Measurements from ENCODE around the gene CTNNA3. TPM values are rescaled to one million over a fixed set of nuclear protein-coding genes. Genes with fewer than 3 reads are reported as not detected.

Gene CTNNA3
- polyA plus RNA-seq, 1 experiment = 0.26 TPM

DNA sequence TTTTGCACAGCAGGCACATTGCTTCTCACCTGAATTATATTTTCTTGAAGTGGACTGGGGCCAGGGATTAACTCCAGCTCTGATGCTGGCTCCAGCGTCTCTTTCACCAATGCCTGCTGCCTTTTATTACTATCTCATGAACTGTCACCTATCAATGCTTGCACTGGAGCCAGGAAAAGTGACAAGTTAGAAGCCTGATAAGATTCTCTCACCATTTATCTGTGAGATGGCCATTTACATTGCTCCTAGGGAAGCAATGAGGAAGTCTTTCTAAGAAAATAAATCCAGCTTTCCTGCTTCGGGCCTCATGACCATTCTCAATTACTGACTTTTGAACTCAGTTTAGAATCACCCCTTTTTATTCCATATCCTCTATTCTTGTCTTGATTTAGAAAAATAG is 818.6 kb downstream of the CTNNA3 start:
- POLR2A ChIA-PET = no interaction called here
- Histone ChIP-seq H3K4me3 (ENCODE audit: low read depth, low read length) (no peak overlapping the region), H3K9me3 (ENCODE audit: control insufficient read depth, insufficient read depth, low read length) (no peaks in the 10 kb centered on the region), H3K27me3 (ENCODE audit: control insufficient read depth, insufficient read depth, low read length) (peaks cover 4% of the 10 kb centered on the region), H3K27ac (ENCODE audit: low read depth, low read length) (no peak overlapping the region)
- DNase-seq (ENCODE audit: low read depth, low spot score) = no peak
- CTCF ChIA-PET = no interaction called here
- TF ChIP-seq CTCF (IDR thresholded peaks at IDR 0.05; ENCODE audit: low read depth, low read length) = no peak

DNA sequence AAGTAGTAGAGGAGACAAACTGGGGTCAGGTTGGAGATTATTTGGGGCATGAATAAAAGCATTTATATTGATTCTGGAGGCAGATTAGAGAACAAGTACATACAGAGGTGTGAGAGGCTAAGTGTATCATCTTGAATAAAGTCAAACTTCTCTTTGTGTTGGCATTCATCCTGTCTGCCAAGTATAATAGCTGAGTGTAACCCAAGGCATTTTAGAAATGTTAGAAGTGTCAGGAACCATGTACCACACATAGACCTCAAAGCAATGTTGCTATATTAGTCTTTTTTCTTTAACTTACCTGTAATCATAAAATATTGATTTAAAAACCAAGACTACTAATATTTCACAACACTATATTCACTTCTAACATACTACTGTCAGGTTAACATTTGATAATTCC is 826.4 kb downstream of the CTNNA3 start:
- Histone ChIP-seq H3K4me3 (ENCODE audit: low read depth, low read length) (no peak overlapping the region), H3K9me3 (ENCODE audit: control insufficient read depth, insufficient read depth, low read length) (no peaks in the 10 kb centered on the region), H3K27me3 (ENCODE audit: control insufficient read depth, insufficient read depth, low read length) (no peaks in the 10 kb centered on the region), H3K27ac (ENCODE audit: low read depth, low read length) (no peak overlapping the region)
- TF ChIP-seq CTCF (IDR thresholded peaks at IDR 0.05; ENCODE audit: low read depth, low read length) = no peak
- POLR2A ChIA-PET = no interaction called here
- CTCF ChIA-PET = interaction anchor here (0.6 kb wide), 1 partner anchor 64 kb away, joined by 3 read pairs; no protein-coding TSS in a partner anchor
- no peak for DNase-seq (ENCODE audit: low read depth, low spot score)

DNA sequence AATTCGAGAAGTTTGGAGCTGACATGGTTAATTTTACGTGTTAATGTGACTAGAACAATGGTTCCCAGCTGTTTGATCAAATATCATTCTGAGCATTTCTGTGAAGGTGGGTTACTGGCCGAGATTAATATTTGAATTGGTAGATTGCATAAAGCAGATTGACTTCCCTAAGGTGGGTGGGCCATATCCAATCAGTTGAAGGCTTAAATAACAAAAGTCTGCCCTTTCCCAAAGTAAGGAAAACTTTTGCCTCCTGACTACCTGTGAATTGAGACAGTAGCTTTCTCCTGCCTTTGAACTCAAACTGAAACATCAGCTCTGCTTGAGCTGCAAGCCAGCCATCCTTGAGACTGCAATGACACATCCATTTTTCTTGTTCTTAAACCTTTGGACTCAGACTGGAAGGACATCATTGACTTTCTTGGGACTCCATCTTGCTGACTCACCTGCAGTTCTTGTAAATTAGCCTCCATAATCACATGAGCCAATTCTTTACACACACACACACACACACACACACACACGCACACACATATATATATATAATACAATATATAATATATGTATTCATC is 833.2 kb downstream of the CTNNA3 start:
- no peak for DNase-seq (ENCODE audit: low read depth, low spot score)
- Histone ChIP-seq H3K9me3 (ENCODE audit: control insufficient read depth, insufficient read depth, low read length) (no peaks in the 10 kb centered on the region), H3K27me3 (ENCODE audit: control insufficient read depth, insufficient read depth, low read length) (no peaks in the 10 kb centered on the region), H3K27ac (ENCODE audit: low read depth, low read length) (no peak overlapping the region), H3K4me3 (ENCODE audit: low read depth, low read length) (no peak overlapping the region)
- ChIA-PET CTCF (no interaction called here), POLR2A (no interaction called here)
- TF ChIP-seq CTCF (IDR thresholded peaks at IDR 0.05; ENCODE audit: low read depth, low read length) = no peak

DNA sequence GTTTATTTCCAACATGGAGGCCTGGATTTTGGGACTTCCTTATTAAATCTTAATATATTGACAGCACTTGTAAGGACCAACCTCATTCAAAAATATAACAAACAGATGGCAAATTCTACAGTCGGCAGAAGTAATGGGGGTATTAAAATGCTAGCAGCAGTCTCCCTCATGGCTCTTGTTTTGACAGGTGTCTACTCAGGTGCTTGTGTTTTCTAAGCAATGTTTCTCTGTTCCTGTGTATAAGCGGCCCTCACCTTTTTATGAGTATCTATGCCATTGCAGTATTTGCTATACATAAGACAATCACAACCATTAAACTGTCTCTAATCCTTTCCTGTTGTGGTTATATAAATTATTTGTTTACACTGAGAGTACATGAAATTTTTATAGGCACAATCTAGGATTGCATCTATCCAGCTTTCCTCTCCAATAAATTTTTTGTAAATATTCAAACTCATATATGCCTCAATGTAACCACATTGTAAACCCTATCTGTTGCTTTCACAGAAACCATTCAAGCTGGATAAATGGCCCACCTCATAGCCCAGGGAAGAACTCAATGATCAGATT is 835.5 kb downstream of the CTNNA3 start:
- POLR2A ChIA-PET = no interaction called here
- CTCF ChIA-PET = no interaction called here
- no peak overlapping the region for H3K27ac ChIP-seq (ENCODE audit: low read depth, low read length)
- H3K27me3 ChIP-seq (ENCODE audit: control insufficient read depth, insufficient read depth, low read length) = no peaks in the 10 kb centered on the region
- H3K4me3 ChIP-seq (ENCODE audit: low read depth, low read length) = no peak overlapping the region
- DNase-seq (ENCODE audit: low read depth, low spot score) = no peak
- TF ChIP-seq CTCF (IDR thresholded peaks at IDR 0.05; ENCODE audit: low read depth, low read length) = no peak
- H3K9me3 ChIP-seq (ENCODE audit: control insufficient read depth, insufficient read depth, low read length) = no peaks in the 10 kb centered on the region

GRCh38 chr10:66852811-66853210 is 843.2 kb downstream of the CTNNA3 start:
- Histone ChIP-seq H3K4me3 (ENCODE audit: low read depth, low read length) (no peak overlapping the region), H3K9me3 (ENCODE audit: control insufficient read depth, insufficient read depth, low read length) (no peaks in the 10 kb centered on the region), H3K27me3 (ENCODE audit: control insufficient read depth, insufficient read depth, low read length) (no peaks in the 10 kb centered on the region), H3K27ac (ENCODE audit: low read depth, low read length) (no peak overlapping the region)
- no peak for DNase-seq (ENCODE audit: low read depth, low spot score)
- no peak for TF ChIP-seq CTCF (IDR thresholded peaks at IDR 0.05; ENCODE audit: low read depth, low read length)
- ChIA-PET POLR2A (no interaction called here), CTCF (no interaction called here)
